Adrenal gland (tissue), 12 donors: ENCODE data around the gene PRKRA. TPM values are rescaled to one million over a fixed set of nuclear protein-coding genes. Genes with fewer than 3 reads are reported as not detected.
A peak's percentile ranks its signal among the peaks of the same experiment; 100 is the strongest.

Experiments used
- DNase-seq, 7 donors: peaks; one replicate each; pipeline ENCODE4 v3.0.0-alpha.2; 2019 to 2020
- H3K27ac ChIP-seq, 5 donors: fragments of 200-600 bp; sonication (generic) in 4 of 5; 1 replicate in 3 of 5; 2 replicates in 2 of 5; pipeline versions ENCODE4 v1.5.1 to v1.8.0; 2016 to 2020; ENCODE audit warnings: mild to moderate bottlenecking in 1 of 5
- H3K27me3 ChIP-seq: fragments of 200-600 bp; 2 replicates; pipeline ENCODE4 v1.8.0; 2021
- H3K36me3 ChIP-seq, 2 donors: fragments of 200-600 bp; replicated peaks in 1 of 2; 1 replicate in 1 of 2; 2 replicates in 1 of 2; pipeline versions ENCODE4 v1.5.1 to v1.8.0; 2018 to 2022
- H3K4me1 ChIP-seq, 2 donors: fragments of 200-600 bp; replicated peaks in 1 of 2; 1 replicate in 1 of 2; 2 replicates in 1 of 2; pipeline versions ENCODE4 v1.5.1 to v1.8.0; 2018 to 2021
- H3K4me3 ChIP-seq, 4 donors: fragments of 200-600 bp; sonication (generic) in 3 of 4; one replicate each; pipeline ENCODE4 v1.5.1; 2016 to 2018
- H3K9me3 ChIP-seq, 3 donors: fragments of 200-600 bp; sonication (generic) in 1 of 3; replicated peaks in 1 of 3; 1 replicate in 2 of 3; 2 replicates in 1 of 3; pipeline versions ENCODE4 v1.5.1 to v1.8.0; 2016 to 2021
- CTCF ChIP-seq, 6 experiments: fragments of 450-650 bp in 4 of 6; fragments of 200-600 bp in 2 of 6; sonication (generic) in 1 of 6; IDR thresholded peaks; 1 replicate in 5 of 6; 2 replicates in 1 of 6; pipeline versions ENCODE4 v1.5.1 to v1.8.0; 2016 to 2021; ENCODE audit warnings: antibody characterized with exemption in 6 of 6, mild to moderate bottlenecking in 2 of 6, moderate library complexity in 1 of 6
- POLR2A ChIP-seq, 2 donors: fragments of 450-650 bp; IDR thresholded peaks; one replicate each; pipeline ENCODE4 v1.6.1; 2017; ENCODE audit warnings: antibody characterized with exemption in 2 of 2, mild to moderate bottlenecking in 2 of 2, moderate library complexity in 1 of 2
- WGBS, 4 donors: extraction: QIAGEN DNeasy Blood & Tissue Kit in 2 of 4; methylation state at CpG; one replicate each; pipeline versions ENCODE4 v1.1.5 to v1.1.7; 2013 to 2017; 5-methylcytosine and 5-hydroxymethylcytosine counted together
- intact Hi-C, 2 donors: fragments of 100-400 bp; cut with DNase I; formaldehyde crosslinking; loops; one replicate each; pipeline versions ENCODE4 v1.14.1 to v1.15.0; 2022 to 2023
- polyA plus RNA-seq, 3 donors: library from polyadenylated mRNA; stranded (reverse); fragments of 200-250 nt in 2 of 3; fragments of 350-450 nt in 1 of 3; fragmentation: Illumina TruSeq in 1 of 3; extraction: RNeasy Lipid Tissue Mini Kit (QIAGEN cat#74804) in 1 of 3; gene quantifications; one replicate each; pipeline ENCODE4 v1.2.3, GENCODE V29; 2013 to 2014
- total RNA-seq, 9 donors: library from RNA; depleted of rRNA in 4 of 9; stranded (reverse); fragments of >200 nt in 4 of 9; fragments of 120-200 nt in 1 of 9; fragmentation: NEBNext Ultra II Directional in 1 of 9; extraction: Animal tissue kit (Norgen Biotek cat#: 25700) in 1 of 9; gene quantifications; one replicate each; pipeline versions ENCODE4 v1.1.0 to v1.2.4, GENCODE V29; 2013 to 2023
- donor health status: healthy with polysubstance abuse.
- donor health status: Bipolar disorder and iron deficiency.
- donor health status: DM: yes; HTN: yes; CAD: no.
- donor health status: DM: no; HTN: no; CAD: no.
- donor health status: DM: no; HTN: no; CAD: no.
- donor health status: DM: yes; HTN: yes; CAD: no.

Gene PRKRA
- total and polyA plus RNA-seq, 12 donors: 33.5 to 55.2 (median 42.3) TPM

GRCh38 chr2:178450524-178450773, 526 bp downstream of the PRKRA start:
- peak overlapping the region; percentile 74 to 98 (median 96) for H3K27ac ChIP-seq
- no peaks in the 10 kb centered on the region for H3K27me3 ChIP-seq
- peak overlapping the region; percentile 47 to 81 (median 67) for H3K4me3 ChIP-seq
- WGBS, 4 donors: 0% methylated on average over 6 to 25 of the region's 25 CpGs
- H3K9me3 ChIP-seq: no peaks in the 10 kb centered on the region
- peaks cover 0 to 16% of the 10 kb centered on the region in 2 donors for H3K36me3 ChIP-seq
- peak in 2 of 7 donors; percentile 75 for DNase-seq
- intact Hi-C loops: no loop called here
- TF ChIP-seq CTCF (IDR thresholded peaks at IDR 0.05) (no peak), POLR2A (IDR thresholded peaks at IDR 0.05) (no peak)
- H3K4me1 ChIP-seq: peaks cover 0 to 27% of the 10 kb centered on the region in 2 donors

GRCh38 chr2:178449700-178450523, 1.1 kb downstream of the PRKRA start:
- Histone ChIP-seq H3K9me3 (no peaks in the 10 kb centered on the region), H3K27me3 (no peaks in the 10 kb centered on the region), H3K27ac (peak overlapping the region in 4 of 5 donors; percentile 90 to 98 (median 96)), H3K4me1 (peaks cover 0 to 27% of the 10 kb centered on the region in 2 donors), H3K36me3 (peaks cover 0 to 21% of the 10 kb centered on the region in 2 donors), H3K4me3 (peak overlapping the region; percentile 47 to 81 (median 67))
- no peak for DNase-seq
- intact Hi-C loops: no loop called here
- 7 to 13% (median 7%) methylated on average over 15 to 18 of the region's 18 CpGs for WGBS, 4 donors
- TF ChIP-seq POLR2A (IDR thresholded peaks at IDR 0.05) (no peak), CTCF (IDR thresholded peaks at IDR 0.05) (no peak)

GRCh38 chr2:178448968-178449661, 1.9 kb downstream of the PRKRA start:
- no peak overlapping the region for H3K27ac ChIP-seq
- WGBS, 4 donors: 66 to 93% (median 87%) methylated on average over 4 of the region's 4 CpGs
- peaks cover 0 to 29% of the 10 kb centered on the region in 2 donors for H3K36me3 ChIP-seq
- H3K4me3 ChIP-seq: no peak overlapping the region
- peaks cover 0 to 27% of the 10 kb centered on the region in 2 donors for H3K4me1 ChIP-seq
- H3K27me3 ChIP-seq: no peaks in the 10 kb centered on the region
- TF ChIP-seq POLR2A (IDR thresholded peaks at IDR 0.05) (no peak), CTCF (IDR thresholded peaks at IDR 0.05) (no peak)
- DNase-seq: no peak
- intact Hi-C loops: no loop called here
- H3K9me3 ChIP-seq: no peaks in the 10 kb centered on the region

- TF ChIP-seq CTCF (IDR thresholded peaks at IDR 0.05): no peak
- no peak for TF ChIP-seq POLR2A (IDR thresholded peaks at IDR 0.05)
- peaks cover 0 to 72% of the 10 kb centered on the region in 2 donors for H3K36me3 ChIP-seq
These were observed 9.5 kb downstream of the PRKRA start for GRCh38 chr2:178441426-178441825.

More at GRCh38 chr2:178441426-178441825, 9.5 kb downstream of the PRKRA start:
- Histone ChIP-seq H3K9me3 (no peaks in the 10 kb centered on the region), H3K4me3 (no peak overlapping the region), H3K4me1 (no peaks in the 10 kb centered on the region), H3K27ac (no peak overlapping the region), H3K27me3 (no peaks in the 10 kb centered on the region)
- DNase-seq: no peak
- WGBS, 4 donors: 91 to 98% (median 94%) methylated on average over 2 of the region's 2 CpGs
- intact Hi-C loops: no loop called here
